CD4-positive, alpha-beta T cell treated with Interleukin-15 for 4 hours (primary cell): ENCODE results near the gene IMPA2.
"Not testable (repeated sequence)": the region's sequence is repeated elsewhere in the genome, so short reads cannot be mapped to it uniquely, and the experiment has no call there.

Source experiments
- DNase-seq: peaks from one replicate; pipeline ENCODE4 v3.0.0-alpha.2; 2020; ENCODE audit warnings: low spot score

Gene IMPA2

GRCh38 chr18:12049978-12050811 lies 68.9 kb downstream of the IMPA2 start:
- DNase-seq: no peak

GRCh38 chr18:12052866-12053265 lies 71.6 kb downstream of the IMPA2 start:
- DNase-seq: no peak

- DNase-seq: no peak
Observed at GRCh38 chr18:12053289-12053688, 72.0 kb downstream of the IMPA2 start.

- DNase-seq: no peak
Observed at GRCh38 chr18:12056034-12056883, 75.0 kb downstream of the IMPA2 start.

- DNase-seq: no peak
Observed at GRCh38 chr18:12056884-12057402, 75.6 kb downstream of the IMPA2 start.

- no peak for DNase-seq
Observed at GRCh38 chr18:12057419-12058039, 76.2 kb downstream of the IMPA2 start.

- DNase-seq: no peak
Observed at GRCh38 chr18:12059334-12060181, 78.3 kb downstream of the IMPA2 start.

GRCh38 chr18:12060182-12060870 lies 79.0 kb downstream of the IMPA2 start:
- no peak for DNase-seq

GRCh38 chr18:12061685-12062084 lies 80.4 kb downstream of the IMPA2 start:
- DNase-seq: no peak

GRCh38 chr18:12062974-12063373 lies 81.7 kb downstream of the IMPA2 start:
- DNase-seq: no peak

GRCh38 chr18:12064086-12064763 lies 82.9 kb downstream of the IMPA2 start:
- DNase-seq: no peak

GRCh38 chr18:12065397-12065796 lies 84.1 kb downstream of the IMPA2 start:
- no peak for DNase-seq

GRCh38 chr18:12066910-12067511 lies 85.7 kb downstream of the IMPA2 start:
- DNase-seq: no peak

GRCh38 chr18:12067671-12068070 lies 86.4 kb downstream of the IMPA2 start:
- DNase-seq: no peak

- DNase-seq: not testable (repeated sequence)
Observed at GRCh38 chr18:12068316-12068949, 87.1 kb downstream of the IMPA2 start.

GRCh38 chr18:12068950-12069320 lies 87.6 kb downstream of the IMPA2 start:
- DNase-seq: no peak

GRCh38 chr18:12071066-12071465 lies 89.8 kb downstream of the IMPA2 start:
- not testable (repeated sequence) for DNase-seq

- no peak for DNase-seq
Observed at GRCh38 chr18:12072996-12073395, 91.7 kb downstream of the IMPA2 start.

GRCh38 chr18:12074736-12075135 lies 93.4 kb downstream of the IMPA2 start:
- no peak for DNase-seq
